Embryonic facial prominence (tissue), 1 donor: Measurements from ENCODE around the gene VAMP8.
A peak's percentile ranks its signal among the peaks of the same experiment; 100 is the strongest.
"Not testable (repeated sequence)": the region's sequence is repeated elsewhere in the genome, so short reads cannot be mapped to it uniquely, and the experiment has no call there.

ENCODE experiments used
- DNase-seq: peaks from one replicate; pipeline ENCODE4 v3.0.0-alpha.2; 2016; ENCODE audit errors: extremely low spot score

Gene VAMP8

GRCh38 chr2:85577386-85578242 is at the start of gene VAMP8:
VAMP8 (plus strand) TSS chr2:85577586; CDS start chr2:85577647, 61 bp downstream.
- no peak for DNase-seq

GRCh38 chr2:85527787-85528186 is 49.6 kb upstream of the VAMP8 start:
- DNase-seq, result no peak

- DNase-seq, result no peak
These were observed 49.0 kb upstream of the VAMP8 start for GRCh38 chr2:85528355-85528754.

- no peak for DNase-seq
These were observed 47.6 kb upstream of the VAMP8 start for GRCh38 chr2:85529809-85530208.

GRCh38 chr2:85531589-85531988 is 45.8 kb upstream of the VAMP8 start:
- DNase-seq, result no peak

GRCh38 chr2:85534099-85534498 is 43.3 kb upstream of the VAMP8 start:
- DNase-seq, result no peak

GRCh38 chr2:85534881-85535280 is 42.5 kb upstream of the VAMP8 start:
- no peak for DNase-seq

- DNase-seq, result no peak
These were observed 40.9 kb upstream of the VAMP8 start for GRCh38 chr2:85536479-85536878.

- no peak for DNase-seq
These were observed 39.5 kb upstream of the VAMP8 start for GRCh38 chr2:85537600-85538506.

- peak; percentile 89 for DNase-seq
These were observed 38.7 kb upstream of the VAMP8 start, which contains the start of gene MAT2A for GRCh38 chr2:85538507-85539360. MAT2A (plus strand) TSS chr2:85539168; CDS start chr2:85539288, 120 bp downstream.

GRCh38 chr2:85539361-85540132 is 37.8 kb upstream of the VAMP8 start:
- DNase-seq, result peak; percentile 72

GRCh38 chr2:85540133-85540648 is 37.2 kb upstream of the VAMP8 start:
- DNase-seq, result no peak

- no peak for DNase-seq
These were observed 36.1 kb upstream of the VAMP8 start for GRCh38 chr2:85541262-85541661.

GRCh38 chr2:85541753-85542457 is 35.5 kb upstream of the VAMP8 start:
- DNase-seq, result no peak

GRCh38 chr2:85542777-85543176 is 34.6 kb upstream of the VAMP8 start:
- no peak for DNase-seq

GRCh38 chr2:85544254-85544691 is 33.1 kb upstream of the VAMP8 start:
- not testable (repeated sequence) for DNase-seq

- DNase-seq, result not testable (repeated sequence)
These were observed 32.2 kb upstream of the VAMP8 start for GRCh38 chr2:85544915-85545779.

- no peak for DNase-seq
These were observed 31.6 kb upstream of the VAMP8 start for GRCh38 chr2:85545780-85546240.
